ENCODE data around the gene KRT2.

Gene KRT2

DNA sequence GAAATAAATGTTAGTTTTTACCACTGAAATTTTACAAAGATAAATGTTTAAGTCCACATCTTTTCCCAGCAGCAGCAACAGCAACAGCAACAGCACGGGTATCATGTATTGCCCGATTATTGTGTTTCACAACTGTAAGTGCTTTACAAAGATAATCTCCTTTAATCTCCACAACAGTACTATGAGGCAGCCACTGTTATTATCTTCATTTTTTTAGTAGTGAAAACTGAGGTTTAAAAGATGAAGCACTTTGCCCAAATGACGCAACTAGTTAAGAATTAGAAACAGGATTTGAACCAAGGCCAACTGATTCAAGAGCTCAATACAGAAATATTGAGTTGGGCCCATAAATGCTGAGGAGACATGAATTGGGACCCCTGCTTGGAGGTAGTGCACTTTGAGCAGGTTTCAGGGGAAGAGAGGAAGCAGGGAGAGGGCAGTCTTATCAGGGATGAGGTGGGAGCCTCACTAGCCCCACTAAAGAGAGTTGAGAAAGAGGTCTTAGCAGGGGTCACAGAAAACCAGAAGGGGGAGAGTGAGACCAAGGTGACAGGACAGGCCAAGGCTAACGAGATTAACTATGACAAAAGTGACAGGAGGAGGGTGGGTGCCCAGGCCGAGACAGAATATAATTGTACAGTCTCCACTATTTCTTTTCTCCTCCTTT, 15.3 kb downstream of the KRT2 start:
- no peak for DNase-seq (ENCODE audit: low read depth)
- no peak overlapping the region for H3K4me3 ChIP-seq (ENCODE audit: low read depth, low read length)

DNA sequence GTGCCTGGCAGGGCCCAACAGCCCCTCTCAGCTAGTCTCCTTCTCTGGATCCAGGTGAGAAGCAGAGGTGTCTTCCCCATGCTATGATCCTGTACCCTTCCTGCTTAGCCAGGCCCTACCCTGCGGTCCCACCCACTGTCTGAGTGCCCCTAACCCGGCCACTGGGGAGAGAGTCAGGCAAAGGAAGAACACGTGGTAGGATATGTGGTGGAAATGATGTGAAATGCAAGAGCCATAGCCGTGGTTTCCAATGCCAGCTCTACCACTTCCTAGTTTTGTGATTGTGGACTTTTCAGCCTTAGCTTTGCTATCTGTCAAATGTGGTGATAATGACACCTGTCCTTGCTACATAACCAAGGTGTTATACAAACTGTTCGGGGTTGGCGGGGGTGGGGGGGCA, 15.8 kb downstream of the KRT2 start:
- DNase-seq (ENCODE audit: low read depth): no peak
- no peak overlapping the region for H3K4me3 ChIP-seq (ENCODE audit: low read depth, low read length)
- TF ChIP-seq, protein P1, sequence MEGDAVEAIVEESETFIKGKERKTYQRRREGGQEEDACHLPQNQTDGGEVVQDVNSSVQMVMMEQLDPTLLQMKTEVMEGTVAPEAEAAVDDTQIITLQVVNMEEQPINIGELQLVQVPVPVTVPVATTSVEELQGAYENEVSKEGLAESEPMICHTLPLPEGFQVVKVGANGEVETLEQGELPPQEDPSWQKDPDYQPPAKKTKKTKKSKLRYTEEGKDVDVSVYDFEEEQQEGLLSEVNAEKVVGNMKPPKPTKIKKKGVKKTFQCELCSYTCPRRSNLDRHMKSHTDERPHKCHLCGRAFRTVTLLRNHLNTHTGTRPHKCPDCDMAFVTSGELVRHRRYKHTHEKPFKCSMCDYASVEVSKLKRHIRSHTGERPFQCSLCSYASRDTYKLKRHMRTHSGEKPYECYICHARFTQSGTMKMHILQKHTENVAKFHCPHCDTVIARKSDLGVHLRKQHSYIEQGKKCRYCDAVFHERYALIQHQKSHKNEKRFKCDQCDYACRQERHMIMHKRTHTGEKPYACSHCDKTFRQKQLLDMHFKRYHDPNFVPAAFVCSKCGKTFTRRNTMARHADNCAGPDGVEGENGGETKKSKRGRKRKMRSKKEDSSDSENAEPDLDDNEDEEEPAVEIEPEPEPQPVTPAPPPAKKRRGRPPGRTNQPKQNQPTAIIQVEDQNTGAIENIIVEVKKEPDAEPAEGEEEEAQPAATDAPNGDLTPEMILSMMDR (conservative IDR thresholded peaks at IDR 0.05; ENCODE audit: low read depth, low read length): no peak

More for the DNA sequence above, 15.3 kb downstream of the KRT2 start:
- TF ChIP-seq, protein P1 (conservative IDR thresholded peaks at IDR 0.05; ENCODE audit: low read depth, low read length): no peak

DNA sequence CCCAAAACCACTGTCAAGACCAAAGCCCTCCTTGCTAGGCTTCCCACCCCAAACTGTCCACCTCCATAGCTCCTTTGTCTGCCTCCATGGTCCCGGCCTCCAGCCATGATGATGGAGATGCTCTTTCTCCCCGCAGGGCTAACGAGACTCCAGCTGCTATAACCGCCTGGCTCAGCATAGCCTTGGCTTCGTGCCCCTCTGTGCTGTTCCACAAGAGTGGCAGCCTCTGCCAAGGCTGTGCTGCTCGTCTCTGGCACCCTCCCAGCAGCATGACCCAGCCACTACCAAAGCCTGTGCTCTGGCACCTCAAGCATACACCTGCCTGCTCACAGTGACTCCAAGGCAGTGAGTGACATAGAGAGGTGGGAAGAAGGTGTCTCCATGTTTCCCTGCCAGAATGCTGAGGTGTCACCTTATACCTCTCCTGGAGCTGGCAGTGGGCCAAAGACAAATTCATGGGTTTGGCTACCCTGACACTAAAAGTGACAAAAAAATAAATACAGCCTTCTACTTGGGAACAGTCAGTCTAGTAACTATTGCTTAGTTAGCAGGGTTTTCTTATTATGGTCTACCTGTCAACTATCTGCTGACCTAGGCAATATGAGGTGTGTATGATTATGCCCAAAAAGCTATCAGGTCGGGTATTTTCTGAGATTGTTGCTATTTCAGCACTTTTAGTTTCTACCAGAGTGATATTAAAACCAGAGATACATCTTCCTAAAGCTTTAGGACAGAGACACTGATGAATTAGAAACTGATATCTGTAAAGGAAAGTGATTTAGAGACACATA, 17.6 kb downstream of the KRT2 start:
- H3K4me3 ChIP-seq (ENCODE audit: low read depth, low read length): no peak overlapping the region
- TF ChIP-seq, protein P1 (conservative IDR thresholded peaks at IDR 0.05; ENCODE audit: low read depth, low read length): no peak
- DNase-seq (ENCODE audit: low read depth): no peak

DNA sequence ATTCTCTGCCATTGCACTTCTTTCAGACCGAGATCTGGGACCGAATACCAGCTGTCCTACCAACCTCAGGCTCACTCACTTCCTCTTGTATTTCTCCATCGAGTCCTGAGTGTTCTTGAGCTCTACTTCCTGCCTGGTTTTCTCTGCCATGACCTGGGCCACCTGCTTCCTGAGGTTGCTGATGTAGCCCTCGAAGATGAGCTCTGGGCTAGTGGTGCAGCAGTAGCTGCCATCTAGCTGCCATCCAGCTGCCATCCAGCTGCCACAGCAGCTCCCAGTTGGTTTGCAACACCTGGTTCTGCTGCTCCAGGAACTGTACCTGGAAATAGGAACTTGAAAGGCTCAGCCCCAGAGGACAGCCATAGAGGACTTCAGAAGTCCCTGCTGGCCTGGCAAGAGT, 18.6 kb downstream of the KRT2 start:
- no peak for DNase-seq (ENCODE audit: low read depth)
- TF ChIP-seq, protein P1 (conservative IDR thresholded peaks at IDR 0.05; ENCODE audit: low read depth, low read length): no peak

DNA sequence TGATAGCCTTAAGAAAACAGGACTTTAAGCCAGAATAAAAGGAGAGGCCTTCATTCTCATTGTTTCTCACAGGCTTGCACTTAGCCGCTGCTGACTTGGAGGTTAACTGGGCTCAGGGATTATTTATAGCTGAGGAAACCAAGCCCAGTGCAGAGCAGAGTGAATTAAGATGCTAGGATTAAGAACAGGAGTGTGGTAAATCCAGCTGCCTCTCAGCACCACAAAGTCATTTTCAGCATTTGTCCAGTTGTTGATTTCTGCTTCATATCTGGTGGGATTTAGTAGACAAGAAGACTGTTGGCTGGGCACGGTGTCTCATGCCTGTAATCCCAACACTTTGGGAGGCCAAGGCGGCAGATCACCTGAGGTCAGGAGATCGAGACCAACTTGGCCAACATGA, 19.4 kb downstream of the KRT2 start:
- TF ChIP-seq, protein P1 (conservative IDR thresholded peaks at IDR 0.05; ENCODE audit: low read depth, low read length): no peak
- no peak for DNase-seq (ENCODE audit: low read depth)
- no peak overlapping the region for H3K4me3 ChIP-seq (ENCODE audit: low read depth, low read length)

More for the DNA sequence above, 18.6 kb downstream of the KRT2 start:
- H3K4me3 ChIP-seq (ENCODE audit: low read depth, low read length): no peak overlapping the region

DNA sequence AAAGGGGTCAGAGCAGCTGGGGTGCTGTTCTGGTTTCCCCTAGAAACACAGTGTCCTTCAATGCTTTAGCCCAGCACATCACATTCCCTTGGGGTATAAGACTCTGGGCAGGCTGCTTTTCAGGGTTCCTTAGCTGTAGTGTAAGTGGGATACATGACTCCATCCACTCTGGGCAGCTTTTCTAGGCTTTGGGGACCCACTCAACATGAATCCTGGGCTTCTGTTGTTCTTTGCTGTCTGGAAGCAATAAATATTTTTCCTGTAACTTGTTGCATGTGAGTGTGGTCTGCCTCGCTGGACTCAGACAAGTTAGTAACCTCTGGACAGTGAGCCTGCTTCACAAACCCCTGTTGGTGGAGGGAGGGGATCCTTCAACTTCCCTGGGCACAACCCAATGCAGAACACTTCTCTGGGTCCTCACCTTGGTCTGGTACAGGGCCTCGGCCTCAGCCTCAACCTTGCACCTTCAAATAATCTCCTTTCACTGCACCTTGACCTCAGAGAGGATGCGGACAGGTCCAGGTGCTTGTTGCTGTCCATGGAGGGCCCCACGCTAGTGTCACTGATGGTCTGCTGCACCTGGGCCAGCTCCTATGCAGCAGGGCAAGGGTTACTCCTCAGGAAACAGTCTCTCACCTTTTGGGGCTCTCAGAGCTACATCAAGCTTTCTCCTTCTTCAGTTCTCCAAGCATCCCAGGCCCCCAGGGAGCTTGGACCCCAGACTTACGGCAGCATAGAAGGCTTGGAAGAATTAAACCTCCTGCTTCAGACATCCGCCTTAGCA, 20.1 kb downstream of the KRT2 start:
- TF ChIP-seq, protein P1 (conservative IDR thresholded peaks at IDR 0.05; ENCODE audit: low read depth, low read length): no peak
- no peak overlapping the region for H3K4me3 ChIP-seq (ENCODE audit: low read depth, low read length)
- no peak for DNase-seq (ENCODE audit: low read depth)
